HS-27A (cell line): ENCODE data around the gene HNRNPF.
A peak's percentile ranks its signal among the peaks of the same experiment; 100 is the strongest.
"Not testable (repeated sequence)": the region's sequence is repeated elsewhere in the genome, so short reads cannot be mapped to it uniquely, and the experiment has no call there.

Source experiments
- DNase-seq: peaks from one replicate; pipeline ENCODE4 v3.0.0-alpha.2; 2012; ENCODE audit warnings: low read depth, missing footprints

Gene HNRNPF

GRCh38 chr10:43348511-43349312 lies 60.3 kb downstream of the HNRNPF start:
- peak; percentile 7 for DNase-seq

GRCh38 chr10:43347997-43348396 lies 61.0 kb downstream of the HNRNPF start:
- no peak for DNase-seq

- no peak for DNase-seq
Observed at GRCh38 chr10:43344051-43344450, 64.9 kb downstream of the HNRNPF start.

GRCh38 chr10:43343126-43343525 lies 65.9 kb downstream of the HNRNPF start:
- DNase-seq = no peak

GRCh38 chr10:43342279-43343125 lies 66.5 kb downstream of the HNRNPF start:
- no peak for DNase-seq

GRCh38 chr10:43341450-43341849 lies 67.5 kb downstream of the HNRNPF start:
- no peak for DNase-seq

GRCh38 chr10:43340619-43341018 lies 68.4 kb downstream of the HNRNPF start:
- DNase-seq = no peak

GRCh38 chr10:43340101-43340500 lies 68.9 kb downstream of the HNRNPF start:
- DNase-seq = no peak

- DNase-seq = no peak
Observed at GRCh38 chr10:43339136-43339535, 69.8 kb downstream of the HNRNPF start.

- DNase-seq = no peak
Observed at GRCh38 chr10:43338117-43338516, 70.9 kb downstream of the HNRNPF start.

- not testable (repeated sequence) for DNase-seq
Observed at GRCh38 chr10:43337536-43337935, 71.5 kb downstream of the HNRNPF start.

GRCh38 chr10:43336641-43337318 lies 72.2 kb downstream of the HNRNPF start:
- DNase-seq = no peak

GRCh38 chr10:43336061-43336460 lies 72.9 kb downstream of the HNRNPF start:
- DNase-seq = no peak
